ENCODE results near the gene DGLUCY. TPM values are rescaled to one million over a fixed set of nuclear protein-coding genes. Genes with fewer than 3 reads are reported as not detected.

DGLUCY gene
- total RNA-seq, 4 donors from 2014 or later: 30.7 to 56.5 (median 38.9) TPM

GRCh38 chr14:91221270-91221669 lies 107.4 kb downstream of the DGLUCY start:
- no peak for TF ChIP-seq CTCF (IDR thresholded peaks at IDR 0.05; ENCODE audit: low read depth)

GRCh38 chr14:91223028-91223783 lies 109.3 kb downstream of the DGLUCY start:
- TF ChIP-seq CTCF (IDR thresholded peaks at IDR 0.05; ENCODE audit: low read depth): no peak

- no peak for TF ChIP-seq CTCF (IDR thresholded peaks at IDR 0.05; ENCODE audit: low read depth)
Observed at GRCh38 chr14:91225025-91225424, 111.2 kb downstream of the DGLUCY start.

GRCh38 chr14:91227183-91227628 lies 113.3 kb downstream of the DGLUCY start:
- no peak for TF ChIP-seq CTCF (IDR thresholded peaks at IDR 0.05; ENCODE audit: low read depth)

- TF ChIP-seq CTCF (IDR thresholded peaks at IDR 0.05; ENCODE audit: low read depth): no peak
Observed at GRCh38 chr14:91228112-91229004, 114.5 kb downstream of the DGLUCY start.

- TF ChIP-seq CTCF (IDR thresholded peaks at IDR 0.05; ENCODE audit: low read depth): no peak
Observed at GRCh38 chr14:91229005-91229382, 115.1 kb downstream of the DGLUCY start.

- TF ChIP-seq CTCF (IDR thresholded peaks at IDR 0.05; ENCODE audit: low read depth): no peak
Observed at GRCh38 chr14:91229743-91230200, 115.9 kb downstream of the DGLUCY start.
